Small intestine (tissue), 7 donors: Measurements from ENCODE around the gene CACNA2D2. TPM values are rescaled to one million over a fixed set of nuclear protein-coding genes. Genes with fewer than 3 reads are reported as not detected.

Experiments
- DNase-seq, 2 donors: peaks; one replicate each; pipeline versions ENCODE4 v3.0.0 to v3.0.0-alpha.2; 2013
- FAIRE-seq: peaks from 2 replicates; lab custom pipeline; 2012; peaks lifted over from hg19 to GRCh38; lab: Jason Lieb, UNC
- H3K27ac ChIP-seq, 3 donors: one replicate each; pipeline ENCODE4 v1.5.1; 2013; ENCODE audit warnings: low read length in 2 of 3, mild to moderate bottlenecking in 2 of 3, control low read depth in 1 of 3, inconsistent platforms in 1 of 3, low read depth in 1 of 3, moderate library complexity in 1 of 3
- H3K27me3 ChIP-seq, 3 donors: one replicate each; pipeline ENCODE4 v1.6.1; 2013; ENCODE audit warnings: low read length in 3 of 3, inconsistent platforms in 1 of 3; ENCODE audit not compliant: control insufficient read depth in 3 of 3, insufficient read depth in 3 of 3
- H3K36me3 ChIP-seq, 3 donors: one replicate each; pipeline ENCODE4 v1.6.1; 2013; ENCODE audit warnings: low read length in 3 of 3, inconsistent platforms in 1 of 3, low read depth in 1 of 3, mild to moderate bottlenecking in 1 of 3, moderate library complexity in 1 of 3; ENCODE audit not compliant: control insufficient read depth in 3 of 3, insufficient read depth in 2 of 3
- H3K4me1 ChIP-seq, 3 donors: one replicate each; pipeline ENCODE4 v1.6.1; 2013; ENCODE audit warnings: low read length in 2 of 3, inconsistent platforms in 1 of 3, low read depth in 1 of 3, mild to moderate bottlenecking in 1 of 3, moderate library complexity in 1 of 3; ENCODE audit not compliant: control insufficient read depth in 3 of 3, insufficient read depth in 2 of 3
- H3K4me3 ChIP-seq, 3 donors: one replicate each; pipeline ENCODE4 v1.5.1; 2013; ENCODE audit warnings: low read length in 3 of 3, control low read depth in 1 of 3, inconsistent platforms in 1 of 3, low read depth in 1 of 3, mild to moderate bottlenecking in 1 of 3, moderate library complexity in 1 of 3
- H3K9me3 ChIP-seq, 2 donors: one replicate each; pipeline ENCODE4 v1.6.1; 2013; ENCODE audit warnings: low read depth in 1 of 2, low read length in 1 of 2; ENCODE audit not compliant: control insufficient read depth in 2 of 2, insufficient read depth in 1 of 2
- WGBS, 3 donors: extraction: QIAGEN DNeasy Blood & Tissue Kit; methylation state at CpG; one replicate each; pipeline ENCODE4 v1.1.7; 2013; 5-methylcytosine and 5-hydroxymethylcytosine counted together
- polyA plus RNA-seq, 4 donors: library from polyadenylated mRNA; stranded (reverse) in 3 of 4; unstranded in 1 of 4; fragments of 200-250 nt in 3 of 4; fragments of 120-200 nt in 1 of 4; gene quantifications; one replicate each; pipeline versions ENCODE4 v1.2.1 to v1.2.3, GENCODE V29; 2013
- donor health status: healthy with polysubstance abuse.
- donor health status: control.
- donor health status: control.
- donor health status: Bipolar disorder and iron deficiency.
- donor health status: healthy.

CACNA2D2 gene
- polyA plus RNA-seq, 4 donors = 0.22 to 5.3 (median 0.89) TPM

DNA sequence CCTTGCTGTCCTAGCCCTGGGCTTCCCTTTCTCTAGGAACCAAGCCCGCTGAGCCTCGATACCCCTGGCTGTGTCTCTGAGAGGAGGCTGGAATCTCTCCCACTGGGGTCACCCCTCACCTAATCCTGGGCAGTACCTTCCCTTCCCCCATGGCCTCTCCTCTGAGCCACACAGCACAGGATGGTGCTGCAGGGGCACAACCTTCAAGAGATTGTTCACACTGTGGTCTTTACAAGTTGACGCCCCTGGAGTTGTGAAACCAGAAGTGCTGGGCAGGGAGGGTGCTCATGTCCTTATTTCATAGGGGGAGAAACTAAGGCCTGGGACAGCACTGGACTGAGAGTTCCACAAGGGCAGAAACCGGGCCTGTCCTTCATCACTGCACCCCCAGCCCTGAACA is 73.2 kb downstream of the CACNA2D2 start:
- H3K4me1 ChIP-seq = no peaks in the 10 kb centered on the region
- WGBS, 3 donors = 79 to 92% (median 89%) methylated on average over 4 of the region's 4 CpGs
- no peak for DNase-seq
- no peaks in the 10 kb centered on the region for H3K9me3 ChIP-seq
- no peaks in the 10 kb centered on the region for H3K36me3 ChIP-seq
- no peak for FAIRE-seq
- H3K27ac ChIP-seq = peak overlapping the region in 1 of 3 donors; percentile 4
- H3K4me3 ChIP-seq = no peak overlapping the region
- H3K27me3 ChIP-seq = no peaks in the 10 kb centered on the region

DNA sequence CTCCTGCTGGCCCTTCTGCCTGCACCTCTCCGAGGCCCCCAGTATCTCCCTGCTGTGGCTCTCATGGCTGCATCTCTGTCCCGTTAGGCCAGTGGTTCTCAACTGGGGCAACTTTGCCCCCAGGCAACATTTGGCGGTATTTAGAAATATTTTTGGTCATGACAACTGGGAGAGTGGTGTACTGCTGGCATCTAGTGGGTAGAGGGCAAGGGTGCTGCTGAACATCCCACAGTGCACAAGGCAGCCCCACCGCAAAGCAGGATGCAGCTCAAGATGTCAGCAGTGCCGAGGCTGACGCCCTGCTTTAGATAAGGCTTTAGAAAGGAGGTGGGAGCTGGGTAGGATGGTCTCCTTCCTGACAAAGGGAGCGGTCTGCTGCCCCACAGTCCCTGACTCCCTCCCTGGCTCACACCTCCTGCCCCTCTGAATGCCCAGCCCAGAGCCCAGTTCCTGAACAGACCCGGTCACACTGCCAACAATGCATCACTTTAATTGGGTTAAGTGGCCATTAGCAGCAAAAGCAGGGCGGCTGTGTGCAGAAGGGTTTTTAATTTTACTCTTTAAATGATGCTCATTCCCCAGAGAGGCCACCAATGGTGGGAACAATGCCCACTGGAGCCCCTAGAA is 75.3 kb downstream of the CACNA2D2 start:
- no peaks in the 10 kb centered on the region for H3K9me3 ChIP-seq
- no peak for FAIRE-seq
- H3K27ac ChIP-seq = no peak overlapping the region
- H3K27me3 ChIP-seq = no peaks in the 10 kb centered on the region
- no peaks in the 10 kb centered on the region for H3K36me3 ChIP-seq
- no peak overlapping the region for H3K4me3 ChIP-seq
- DNase-seq = no peak
- H3K4me1 ChIP-seq = no peaks in the 10 kb centered on the region
- 63 to 69% (median 63%) methylated on average over 9 of the region's 9 CpGs for WGBS, 3 donors

DNA sequence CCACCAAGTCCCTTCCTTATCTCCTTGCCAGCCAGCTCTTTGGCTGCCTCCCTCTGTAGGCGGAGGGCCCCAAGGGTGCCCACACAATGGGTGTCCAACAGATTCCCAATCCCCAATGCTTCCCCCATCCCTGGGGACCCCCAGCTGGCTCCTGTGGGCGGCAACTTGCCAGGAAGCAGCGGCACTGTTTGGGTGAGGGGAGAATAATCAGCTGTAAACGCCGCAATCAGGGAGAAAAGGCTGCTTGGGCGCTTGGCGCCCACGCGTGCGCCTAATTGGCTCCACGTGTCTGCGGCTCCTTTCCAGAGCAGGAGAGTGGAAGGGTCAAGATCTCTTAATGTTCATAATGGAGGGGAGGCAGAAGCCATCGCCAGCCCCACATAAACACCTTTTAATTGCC is 76.2 kb downstream of the CACNA2D2 start:
- WGBS, 3 donors = 87 to 90% (median 89%) methylated on average over 13 of the region's 13 CpGs
- Histone ChIP-seq H3K27me3 (peaks cover 0 to 2% (median 0%) of the 10 kb centered on the region in 3 donors), H3K4me3 (no peak overlapping the region), H3K9me3 (no peaks in the 10 kb centered on the region), H3K4me1 (no peaks in the 10 kb centered on the region), H3K36me3 (no peaks in the 10 kb centered on the region), H3K27ac (no peak overlapping the region)
- no peak for DNase-seq
- FAIRE-seq = no peak

DNA sequence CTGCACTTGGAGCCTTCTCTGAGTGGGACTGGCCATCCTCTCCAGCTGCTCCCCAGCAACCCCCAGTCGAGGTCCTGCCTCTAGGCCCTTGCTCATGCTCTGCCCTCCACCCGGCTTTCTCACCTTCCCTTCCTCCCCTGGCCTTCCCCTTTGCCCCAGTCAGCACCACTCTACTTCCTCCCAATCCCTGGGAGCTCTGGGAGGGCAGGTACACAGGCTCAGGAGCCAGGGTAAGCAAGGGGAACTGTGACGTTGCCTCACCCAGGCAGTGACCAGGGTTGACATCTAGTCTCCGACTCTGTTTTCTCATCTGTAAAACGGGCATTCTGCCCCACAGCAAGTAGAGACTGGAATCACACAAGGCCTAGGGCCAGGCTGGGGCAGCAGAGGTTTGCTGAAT is 77.5 kb downstream of the CACNA2D2 start:
- H3K27me3 ChIP-seq = peaks cover 0 to 2% (median 0%) of the 10 kb centered on the region in 3 donors
- H3K4me1 ChIP-seq = no peaks in the 10 kb centered on the region
- FAIRE-seq = no peak
- H3K9me3 ChIP-seq = no peaks in the 10 kb centered on the region
- 44 to 66% (median 59%) methylated on average over 5 of the region's 5 CpGs for WGBS, 3 donors
- H3K4me3 ChIP-seq = no peak overlapping the region
- DNase-seq = no peak
- H3K36me3 ChIP-seq = no peaks in the 10 kb centered on the region
- H3K27ac ChIP-seq = no peak overlapping the region

- WGBS, 3 donors = 45 to 65% (median 62%) methylated on average over 7 of the region's 7 CpGs
- Histone ChIP-seq H3K9me3 (no peaks in the 10 kb centered on the region), H3K4me1 (no peaks in the 10 kb centered on the region), H3K36me3 (no peaks in the 10 kb centered on the region), H3K27me3 (peaks cover 0 to 2% (median 0%) of the 10 kb centered on the region in 3 donors), H3K27ac (no peak overlapping the region), H3K4me3 (no peak overlapping the region)
- DNase-seq = peak; percentile 26
- no peak for FAIRE-seq
These were observed 79.9 kb downstream of the CACNA2D2 start for GRCh38 chr3:50423543-50423942.

- DNase-seq (no peak), FAIRE-seq (no peak)
- Histone ChIP-seq H3K4me1 (no peaks in the 10 kb centered on the region), H3K9me3 (no peaks in the 10 kb centered on the region), H3K4me3 (no peak overlapping the region), H3K27ac (no peak overlapping the region), H3K27me3 (peaks cover 0 to 2% (median 0%) of the 10 kb centered on the region in 3 donors), H3K36me3 (no peaks in the 10 kb centered on the region)
- 67 to 83% (median 82%) methylated on average over 1 of the region's 1 CpG for WGBS, 3 donors
These were observed 81.3 kb downstream of the CACNA2D2 start for GRCh38 chr3:50422153-50422552.

- H3K9me3 ChIP-seq = no peaks in the 10 kb centered on the region
- no peak overlapping the region for H3K27ac ChIP-seq
- FAIRE-seq (no peak), DNase-seq (no peak)
- H3K27me3 ChIP-seq = peaks cover 0 to 2% (median 0%) of the 10 kb centered on the region in 3 donors
- H3K36me3 ChIP-seq = no peaks in the 10 kb centered on the region
- WGBS, 3 donors = 85 to 87% (median 86%) methylated on average over 18 of the region's 18 CpGs
- H3K4me1 ChIP-seq = no peaks in the 10 kb centered on the region
- no peak overlapping the region for H3K4me3 ChIP-seq
These were observed 83.7 kb downstream of the CACNA2D2 start for GRCh38 chr3:50419595-50420370.

DNA sequence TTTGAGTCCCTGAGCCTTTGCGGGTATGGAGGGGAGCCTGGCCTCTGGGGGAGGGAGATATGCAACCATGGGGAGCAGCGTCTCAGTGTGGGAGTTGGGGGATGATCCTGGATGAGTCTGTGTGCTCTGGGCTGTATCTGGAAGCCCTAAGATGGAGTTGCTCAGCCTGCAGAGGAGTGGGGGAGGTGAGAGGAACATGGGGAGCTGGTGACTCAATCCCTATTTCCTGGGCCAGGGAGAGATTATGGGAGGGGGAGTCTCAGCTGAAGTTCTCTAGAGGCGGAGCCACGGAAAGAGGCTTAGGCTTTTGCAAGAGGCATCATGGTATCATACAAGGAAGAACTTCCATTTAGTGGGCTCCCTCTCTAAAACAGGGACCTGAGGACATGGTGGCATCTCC is 84.6 kb downstream of the CACNA2D2 start:
- FAIRE-seq (no peak), DNase-seq (no peak)
- no peaks in the 10 kb centered on the region for H3K4me1 ChIP-seq
- H3K4me3 ChIP-seq = no peak overlapping the region
- H3K27me3 ChIP-seq = peaks cover 0 to 2% (median 0%) of the 10 kb centered on the region in 3 donors
- H3K36me3 ChIP-seq = no peaks in the 10 kb centered on the region
- H3K27ac ChIP-seq = no peak overlapping the region
- WGBS, 3 donors = 77 to 91% (median 88%) methylated on average over 4 of the region's 4 CpGs
- no peaks in the 10 kb centered on the region for H3K9me3 ChIP-seq
